Transverse colon (tissue), 3 donors: ENCODE measurements around the gene AOX1.
"Not testable (repeated sequence)": the region's sequence is repeated elsewhere in the genome, so short reads cannot be mapped to it uniquely, and the experiment has no call there.

Source experiments
- POLR2A ChIP-seq: fragments of 450-650 bp; IDR thresholded peaks from one replicate; pipeline ENCODE4 v1.6.1; 2016; ENCODE audit warnings: antibody characterized with exemption, mild to moderate bottlenecking, moderate library complexity
- TF ChIP-seq, protein P1 (sequence below), 5 experiments: fragments of 200-600 bp in 3 of 5; fragments of 450-650 bp in 2 of 5; sonication (generic) in 3 of 5; IDR thresholded peaks; 1 replicate in 2 of 5; 2 replicates in 3 of 5; pipeline ENCODE4 v1.5.1; 2016 to 2017; ENCODE audit warnings: antibody characterized with exemption in 5 of 5, inconsistent platforms in 3 of 5, mild to moderate bottlenecking in 2 of 5, moderate library complexity in 1 of 5

- TF ChIP-seq, protein P1, sequence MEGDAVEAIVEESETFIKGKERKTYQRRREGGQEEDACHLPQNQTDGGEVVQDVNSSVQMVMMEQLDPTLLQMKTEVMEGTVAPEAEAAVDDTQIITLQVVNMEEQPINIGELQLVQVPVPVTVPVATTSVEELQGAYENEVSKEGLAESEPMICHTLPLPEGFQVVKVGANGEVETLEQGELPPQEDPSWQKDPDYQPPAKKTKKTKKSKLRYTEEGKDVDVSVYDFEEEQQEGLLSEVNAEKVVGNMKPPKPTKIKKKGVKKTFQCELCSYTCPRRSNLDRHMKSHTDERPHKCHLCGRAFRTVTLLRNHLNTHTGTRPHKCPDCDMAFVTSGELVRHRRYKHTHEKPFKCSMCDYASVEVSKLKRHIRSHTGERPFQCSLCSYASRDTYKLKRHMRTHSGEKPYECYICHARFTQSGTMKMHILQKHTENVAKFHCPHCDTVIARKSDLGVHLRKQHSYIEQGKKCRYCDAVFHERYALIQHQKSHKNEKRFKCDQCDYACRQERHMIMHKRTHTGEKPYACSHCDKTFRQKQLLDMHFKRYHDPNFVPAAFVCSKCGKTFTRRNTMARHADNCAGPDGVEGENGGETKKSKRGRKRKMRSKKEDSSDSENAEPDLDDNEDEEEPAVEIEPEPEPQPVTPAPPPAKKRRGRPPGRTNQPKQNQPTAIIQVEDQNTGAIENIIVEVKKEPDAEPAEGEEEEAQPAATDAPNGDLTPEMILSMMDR (IDR thresholded peaks at IDR 0.05): not testable (repeated sequence)
- not testable (repeated sequence) for TF ChIP-seq POLR2A
Observed at GRCh38 chr2:200610217-200610616, 24.4 kb downstream of the AOX1 start.
